HL-60 (cell line): ENCODE data around the gene NHERF2.

Source experiments
- DNase-seq, 2 experiments: peaks; one replicate each; pipeline ENCODE4 v3.0.0-alpha.2; 2010 to 2020; ENCODE audit warnings: low read depth in 1 of 2, low spot score in 1 of 2
- H3K27ac ChIP-seq: fragments of 250-450 bp; sonication (Bioruptor Pico); replicated peaks from 2 replicates; pipeline ENCODE4 v1.5.1; 2020; ENCODE audit warnings: mild to moderate bottlenecking, moderate library complexity
- H3K27me3 ChIP-seq: fragments of 250-450 bp; sonication (Bioruptor Pico); 2 replicates; pipeline ENCODE4 v1.5.1; 2021; ENCODE audit warnings: mild to moderate bottlenecking, moderate library complexity; ENCODE audit not compliant: insufficient read depth, poor library complexity, severe bottlenecking
- H3K4me3 ChIP-seq: replicated peaks from 2 replicates; pipeline ENCODE4 v1.5.1; 2011; ENCODE audit warnings: mild to moderate bottlenecking, control low read depth, low read length; ENCODE audit not compliant: insufficient read depth
- CTCF ChIP-seq: IDR thresholded peaks from one replicate; pipeline ENCODE4 v1.5.1; 2011; ENCODE audit warnings: low read length, control low read depth, inconsistent platforms; ENCODE audit not compliant: insufficient read depth
- GABPA ChIP-seq: IDR thresholded peaks from 2 replicates; pipeline ENCODE4 v1.6.1; 2012; ENCODE audit warnings: low read depth
- POLR2AphosphoS5 ChIP-seq: IDR thresholded peaks from 2 replicates; pipeline ENCODE4 v1.6.1; 2012; ENCODE audit warnings: low read depth
- REST ChIP-seq: IDR thresholded peaks from 2 replicates; pipeline ENCODE4 v1.6.1; 2012; ENCODE audit warnings: low read depth; ENCODE audit not compliant: insufficient replicate concordance
- SPI1 ChIP-seq: IDR thresholded peaks from 2 replicates; pipeline ENCODE4 v1.6.1; 2012; ENCODE audit warnings: low read depth, mild to moderate bottlenecking, borderline replicate concordance

The NHERF2 gene

GRCh38 chr16:2013527-2013926 is 13.2 kb upstream of the NHERF2 start:
- H3K27ac ChIP-seq: no peak overlapping the region
- no peaks in the 10 kb centered on the region for H3K27me3 ChIP-seq

GRCh38 chr16:2015117-2015946 is 11.4 kb upstream of the NHERF2 start:
- Histone ChIP-seq H3K27ac (no peak overlapping the region), H3K27me3 (peaks cover 15% of the 10 kb centered on the region), H3K4me3 (no peak overlapping the region)
- DNase-seq: no peak
- no peak for TF ChIP-seq GABPA
- TF ChIP-seq REST: no peak
- TF ChIP-seq POLR2AphosphoS5: no peak
- no peak for TF ChIP-seq CTCF
- no peak for TF ChIP-seq SPI1

More at GRCh38 chr16:2013527-2013926, 13.2 kb upstream of the NHERF2 start:
- DNase-seq: no peak
- H3K4me3 ChIP-seq: no peak overlapping the region
- no peak for TF ChIP-seq REST

GRCh38 chr16:2015947-2016208 is 10.8 kb upstream of the NHERF2 start:
- H3K27ac ChIP-seq: no peak overlapping the region
- DNase-seq: no peak
- peaks cover 16% of the 10 kb centered on the region for H3K27me3 ChIP-seq
- TF ChIP-seq SPI1 (no peak), REST (no peak), POLR2AphosphoS5 (no peak), GABPA (no peak), CTCF (no peak)
- no peak overlapping the region for H3K4me3 ChIP-seq
